A204.1 (cell line): ENCODE measurements around the gene FAM222B.
"Not testable (repeated sequence)": the region's sequence is repeated elsewhere in the genome, so short reads cannot be mapped to it uniquely, and the experiment has no call there.

ENCODE experiments used
- FAIRE-seq: peaks from 2 replicates; lab custom pipeline; 2012; peaks lifted over from hg19 to GRCh38; lab: Jason Lieb, UNC

FAM222B gene

GRCh38 chr17:28842282-28843012 lies at the start of gene FAM222B:
Gene FAM222B (minus strand): TSS chr17:28842790. CDS start chr17:28766667, 76,123 bp downstream.
- FAIRE-seq: no peak

GRCh38 chr17:28892024-28892423 lies 49.4 kb upstream of the FAM222B start:
- FAIRE-seq: no peak

GRCh38 chr17:28891201-28891600 lies 48.6 kb upstream of the FAM222B start:
- no peak for FAIRE-seq

- no peak for FAIRE-seq
Measured at GRCh38 chr17:28889996-28890395, 47.4 kb upstream of the FAM222B start.

GRCh38 chr17:28888832-28889231 lies 46.2 kb upstream of the FAM222B start:
- no peak for FAIRE-seq

GRCh38 chr17:28887871-28888471 lies 45.4 kb upstream of the FAM222B start:
- no peak for FAIRE-seq

GRCh38 chr17:28885951-28886350 lies 43.4 kb upstream of the FAM222B start:
- no peak for FAIRE-seq

- no peak for FAIRE-seq
Measured at GRCh38 chr17:28885363-28885762, 42.8 kb upstream of the FAM222B start.

- FAIRE-seq: no peak
Measured at GRCh38 chr17:28883967-28884702, 41.5 kb upstream of the FAM222B start.

GRCh38 chr17:28882154-28882895 lies 39.7 kb upstream of the FAM222B start:
- no peak for FAIRE-seq

- FAIRE-seq: no peak
Measured at GRCh38 chr17:28881533-28882056, 39.0 kb upstream of the FAM222B start.

- FAIRE-seq: no peak
Measured at GRCh38 chr17:28880572-28880945, 38.0 kb upstream of the FAM222B start.

- FAIRE-seq: no peak
Measured at GRCh38 chr17:28879886-28880571, 37.4 kb upstream of the FAM222B start.

GRCh38 chr17:28878981-28879380 lies 36.4 kb upstream of the FAM222B start:
- no peak for FAIRE-seq

GRCh38 chr17:28878158-28878910 lies 35.7 kb upstream of the FAM222B start:
- no peak for FAIRE-seq

GRCh38 chr17:28877150-28877711 lies 34.6 kb upstream of the FAM222B start:
- FAIRE-seq: not testable (repeated sequence)

GRCh38 chr17:28875848-28876550 lies 33.4 kb upstream of the FAM222B start:
- no peak for FAIRE-seq

- no peak for FAIRE-seq
Measured at GRCh38 chr17:28874750-28875149, 32.2 kb upstream of the FAM222B start.

GRCh38 chr17:28873839-28874238 lies 31.2 kb upstream of the FAM222B start:
- no peak for FAIRE-seq

- no peak for FAIRE-seq
Measured at GRCh38 chr17:28871056-28871579, 28.5 kb upstream of the FAM222B start.
